ENCODE data around the gene PRDX1.

PRDX1 gene

DNA sequence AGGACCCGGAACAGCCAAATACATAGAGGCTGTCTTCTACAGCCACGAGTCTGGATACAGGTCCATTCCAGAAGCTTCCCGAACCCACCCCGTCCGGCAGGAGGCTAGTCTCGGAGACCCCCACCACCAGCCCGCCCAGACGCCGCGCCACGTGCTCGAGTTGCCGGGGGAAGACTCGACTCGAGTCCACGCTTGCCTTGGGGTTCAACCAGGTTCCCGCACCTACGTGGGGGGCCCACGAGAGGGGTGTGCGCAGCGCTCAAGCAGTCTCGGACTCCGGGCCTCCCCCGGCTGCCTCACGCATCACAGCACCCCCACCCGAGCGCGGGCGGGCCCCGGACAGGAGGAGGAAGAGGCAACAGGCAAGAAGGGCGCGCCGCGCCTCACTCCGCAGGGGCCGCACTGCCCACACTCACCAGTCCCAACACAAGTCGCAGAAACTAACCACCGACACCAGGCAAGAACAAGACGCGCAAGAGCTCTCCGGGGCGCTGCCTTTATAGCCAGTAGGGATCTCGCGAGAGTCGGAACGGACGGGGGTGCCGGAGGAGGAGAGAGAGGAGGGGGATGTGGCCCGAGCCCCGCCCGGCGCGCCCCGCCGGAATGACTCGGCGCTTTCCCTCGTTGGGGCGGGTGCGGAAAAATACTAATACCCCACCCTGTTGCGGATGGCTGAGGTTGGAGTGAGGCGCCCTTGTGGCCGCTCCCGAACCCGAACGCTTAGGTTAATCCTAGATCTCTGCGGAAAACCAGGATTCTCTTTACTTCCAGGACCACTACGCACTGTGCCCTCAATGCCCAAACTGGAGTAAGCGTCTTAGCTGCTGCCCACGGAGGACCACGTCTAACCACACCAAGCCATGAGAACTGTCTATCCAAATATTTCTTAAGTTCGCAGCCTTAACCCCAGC is at the start of gene PRDX1:
PRDX1 (minus strand) TSS at position 472 of the 911 bp plus-strand sequence. CDS start 2,841 bp downstream, outside the sequence.
- Histone ChIP-seq H3K9ac (peak within 1 kb of the TSS; percentile 95 to 100 (median 98)), H4K20me1 (peaks cover 43 to 50% (median 49%) of the 10 kb centered on the region in 11 experiments), H3K27ac (peak within 1 kb of the TSS; percentile 89 to 99 (median 97)), H3K4me2 (peak within 1 kb of the TSS; percentile 86 to 98 (median 93)), H3K4me3 (peak within 1 kb of the TSS; percentile 86 to 100 (median 98)), H3K4me1 (peaks cover 58 to 73% (median 68%) of the 10 kb centered on the region in 10 experiments), H3K27me3 (no peaks in the 10 kb centered on the region), H3K9me3 (replicated peaks in 1 of 11) (no peaks in the 10 kb centered on the region), H3K36me3 (peaks cover 22 to 32% (median 31%) of the 10 kb centered on the region in 11 experiments)
- no peak for TF ChIP-seq Cebpa-rat (IDR thresholded peaks at IDR 0.05)

DNA sequence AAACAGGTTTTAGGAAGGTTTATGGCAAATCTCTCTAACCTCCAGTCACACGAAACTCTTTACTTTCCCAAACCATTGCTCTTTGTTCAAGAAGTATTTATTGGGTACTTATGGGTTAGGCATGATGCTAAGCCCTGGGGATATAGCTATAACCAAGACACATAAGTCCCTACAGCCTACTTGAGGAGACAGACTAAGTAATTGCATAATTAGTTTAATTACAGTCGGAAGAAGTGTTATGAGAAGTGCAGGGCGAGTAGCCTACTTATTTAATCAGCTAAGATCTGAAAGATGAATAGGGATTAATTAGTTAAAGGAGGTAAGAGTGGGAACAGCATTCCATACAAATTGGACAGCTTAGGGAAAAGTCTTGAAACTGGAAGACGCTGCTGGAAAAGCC is 48.9 kb upstream of the PRDX1 start:
- no peaks in the 10 kb centered on the region for H3K9me3 ChIP-seq (replicated peaks in 1 of 11)
- H3K4me1 ChIP-seq = peaks cover 9 to 46% (median 27%) of the 10 kb centered on the region in 10 experiments
- peak overlapping the region in 2 of 11 experiments; percentile 9 to 10; a peak in 1 of 22 replicates for H3K27ac ChIP-seq
- H3K4me3 ChIP-seq = no peak overlapping the region
- no peak overlapping the region for H3K4me2 ChIP-seq
- 0 out of 22 replicates have a peak overlapping the region, but pooled peaks of 2 of the 11 experiments have one; percentile 14 to 15 for H3K9ac ChIP-seq
- TF ChIP-seq Cebpa-rat (IDR thresholded peaks at IDR 0.05) = no peak
- H3K27me3 ChIP-seq = no peaks in the 10 kb centered on the region
- peaks cover 16 to 69% (median 34%) of the 10 kb centered on the region in 11 experiments; a peak in 20 of 22 replicates for H4K20me1 ChIP-seq
- peaks cover 56 to 86% (median 64%) of the 10 kb centered on the region in 11 experiments for H3K36me3 ChIP-seq

DNA sequence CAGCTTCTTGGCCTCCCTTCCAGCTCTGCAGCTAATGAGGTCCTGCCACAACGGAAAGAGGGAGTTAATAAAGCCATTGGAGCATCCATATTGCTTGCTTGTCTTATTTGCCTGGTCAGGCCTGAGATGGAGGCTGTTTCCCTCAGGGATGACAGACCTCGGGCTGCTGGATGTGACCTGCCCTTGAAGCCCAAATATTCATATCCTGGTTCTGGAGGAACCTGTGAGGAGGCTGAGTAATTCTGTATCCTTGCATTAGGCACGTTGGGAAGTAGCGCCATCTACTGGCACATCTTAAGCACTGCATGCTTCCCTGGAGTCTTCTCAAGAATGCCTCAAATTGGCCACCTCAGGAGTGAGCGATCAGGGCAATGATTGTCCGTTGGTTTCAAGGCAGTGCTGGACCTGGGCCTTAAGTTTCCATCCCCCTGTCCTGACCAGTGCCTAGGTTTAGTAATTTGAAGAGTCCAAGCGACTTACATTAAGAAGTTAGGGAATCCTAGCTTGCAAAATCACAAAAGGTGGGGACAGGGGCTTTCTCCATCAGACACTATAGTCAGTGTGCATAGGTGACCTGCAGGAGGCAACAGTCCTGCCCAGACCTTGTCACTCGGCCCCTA is 48.4 kb upstream of the PRDX1 start:
- H3K36me3 ChIP-seq = peaks cover 62 to 91% (median 70%) of the 10 kb centered on the region in 11 experiments
- H3K4me1 ChIP-seq = peaks cover 3 to 41% (median 23%) of the 10 kb centered on the region in 10 experiments
- no peak overlapping the region for H3K4me2 ChIP-seq
- H3K27ac ChIP-seq = peak overlapping the region in 1 of 11 experiments; percentile 27; a peak in 1 of 22 replicates
- peaks cover 16 to 75% (median 39%) of the 10 kb centered on the region in 11 experiments; a peak in 20 of 22 replicates for H4K20me1 ChIP-seq
- no peak for TF ChIP-seq Cebpa-rat (IDR thresholded peaks at IDR 0.05)
- no peak overlapping the region for H3K4me3 ChIP-seq
- H3K9ac ChIP-seq = peak overlapping the region in 3 of 11 experiments; percentile 3 to 14 (median 13); a peak in 2 of 22 replicates
- H3K27me3 ChIP-seq = no peaks in the 10 kb centered on the region
- H3K9me3 ChIP-seq (replicated peaks in 1 of 11) = no peaks in the 10 kb centered on the region

DNA sequence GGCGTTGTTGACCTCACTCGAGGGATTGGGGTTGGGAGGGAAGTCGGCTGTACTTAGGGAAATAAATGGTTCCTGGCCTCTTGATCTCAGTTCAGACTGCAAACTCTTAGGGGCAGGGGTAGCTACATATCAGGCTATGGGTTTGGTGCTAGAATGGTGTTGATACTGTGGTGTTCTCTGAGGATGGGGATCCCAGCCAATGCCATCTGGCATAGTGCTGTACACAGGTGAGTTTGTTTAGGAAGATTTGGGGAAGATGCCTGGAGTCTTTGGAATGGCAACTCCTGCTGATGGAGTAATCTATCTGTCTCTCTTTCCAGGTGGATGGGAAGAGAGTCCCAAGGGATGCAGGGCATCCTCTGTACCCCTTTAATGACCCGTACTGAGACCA is 47.9 kb upstream of the PRDX1 start:
- H3K4me1 ChIP-seq = peaks cover 0 to 38% (median 18%) of the 10 kb centered on the region in 10 experiments; a peak in 17 of 20 replicates
- no peak for TF ChIP-seq Cebpa-rat (IDR thresholded peaks at IDR 0.05)
- H3K9ac ChIP-seq = peak overlapping the region in 2 of 11 experiments; percentile 3 to 13; a peak in 2 of 22 replicates
- H4K20me1 ChIP-seq = peaks cover 16 to 77% (median 39%) of the 10 kb centered on the region in 11 experiments; a peak in 20 of 22 replicates
- H3K4me3 ChIP-seq = no peak overlapping the region
- H3K9me3 ChIP-seq (replicated peaks in 1 of 11) = no peaks in the 10 kb centered on the region
- H3K4me2 ChIP-seq = no peak overlapping the region
- H3K27me3 ChIP-seq = no peaks in the 10 kb centered on the region
- H3K27ac ChIP-seq = peak overlapping the region in 2 of 11 experiments; percentile 11 to 27; a peak in 1 of 22 replicates
- peaks cover 62 to 92% (median 72%) of the 10 kb centered on the region in 11 experiments for H3K36me3 ChIP-seq

DNA sequence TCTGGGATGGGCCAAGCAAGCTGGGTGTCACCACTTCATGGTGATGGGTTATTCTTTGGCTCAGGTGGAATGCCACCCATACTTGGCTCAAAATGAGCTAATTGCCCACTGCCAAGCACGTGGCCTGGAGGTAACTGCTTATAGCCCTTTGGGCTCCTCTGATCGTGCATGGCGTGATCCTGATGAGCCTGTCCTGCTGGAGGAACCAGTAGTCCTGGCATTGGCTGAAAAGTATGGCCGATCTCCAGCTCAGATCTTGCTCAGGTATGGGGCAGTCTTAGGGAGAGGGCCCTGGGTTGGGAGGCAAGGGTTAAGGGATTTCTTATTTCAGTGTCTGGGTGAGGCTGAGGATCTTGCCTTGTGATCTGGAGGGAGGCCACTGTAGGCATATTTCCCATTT is 46.7 kb upstream of the PRDX1 start:
- no peak overlapping the region; a peak in 1 of 22 replicates for H3K9ac ChIP-seq
- peak overlapping the region in 2 of 11 experiments; percentile 3 to 10; a peak in 2 of 22 replicates for H3K27ac ChIP-seq
- peaks cover 0 to 32% (median 8%) of the 10 kb centered on the region in 10 experiments; a peak in 13 of 20 replicates for H3K4me1 ChIP-seq
- TF ChIP-seq Cebpa-rat (IDR thresholded peaks at IDR 0.05) = no peak
- no peak overlapping the region for H3K4me3 ChIP-seq
- H3K9me3 ChIP-seq (replicated peaks in 1 of 11) = no peaks in the 10 kb centered on the region
- H3K36me3 ChIP-seq = peaks cover 74 to 92% (median 83%) of the 10 kb centered on the region in 11 experiments
- no peaks in the 10 kb centered on the region for H3K27me3 ChIP-seq
- H4K20me1 ChIP-seq = peaks cover 21 to 89% (median 49%) of the 10 kb centered on the region in 11 experiments; a peak in 20 of 22 replicates
- no peak overlapping the region for H3K4me2 ChIP-seq

DNA sequence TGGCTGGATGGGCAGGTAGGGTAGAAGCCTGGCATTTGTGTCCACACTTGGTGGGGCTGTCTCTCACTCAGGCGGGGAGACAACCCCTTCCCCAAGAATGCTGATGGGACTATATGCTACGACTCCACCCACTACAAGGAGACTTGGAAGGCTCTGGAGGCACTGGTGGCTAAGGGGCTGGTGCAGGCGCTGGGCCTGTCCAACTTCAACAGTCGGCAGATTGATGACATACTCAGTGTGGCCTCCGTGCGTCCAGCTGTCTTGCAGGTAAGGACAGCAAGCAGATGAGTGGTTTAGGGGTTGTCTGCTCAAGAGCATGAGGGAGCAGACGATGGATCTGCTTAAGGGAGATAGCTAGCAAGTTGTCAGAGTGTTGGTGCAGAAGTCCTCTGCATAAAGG is 46.2 kb upstream of the PRDX1 start:
- Histone ChIP-seq H3K4me3 (no peak overlapping the region), H3K9ac (no peak overlapping the region; a peak in 1 of 22 replicates), H4K20me1 (peaks cover 21 to 89% (median 49%) of the 10 kb centered on the region in 11 experiments; a peak in 20 of 22 replicates), H3K4me2 (no peak overlapping the region), H3K4me1 (peaks cover 0 to 32% (median 8%) of the 10 kb centered on the region in 10 experiments; a peak in 13 of 20 replicates), H3K36me3 (peaks cover 78 to 96% (median 88%) of the 10 kb centered on the region in 11 experiments), H3K9me3 (replicated peaks in 1 of 11) (no peaks in the 10 kb centered on the region), H3K27ac (peak overlapping the region in 1 of 11 experiments; percentile 3; a peak in 1 of 22 replicates), H3K27me3 (no peaks in the 10 kb centered on the region)
- TF ChIP-seq Cebpa-rat (IDR thresholded peaks at IDR 0.05) = no peak

DNA sequence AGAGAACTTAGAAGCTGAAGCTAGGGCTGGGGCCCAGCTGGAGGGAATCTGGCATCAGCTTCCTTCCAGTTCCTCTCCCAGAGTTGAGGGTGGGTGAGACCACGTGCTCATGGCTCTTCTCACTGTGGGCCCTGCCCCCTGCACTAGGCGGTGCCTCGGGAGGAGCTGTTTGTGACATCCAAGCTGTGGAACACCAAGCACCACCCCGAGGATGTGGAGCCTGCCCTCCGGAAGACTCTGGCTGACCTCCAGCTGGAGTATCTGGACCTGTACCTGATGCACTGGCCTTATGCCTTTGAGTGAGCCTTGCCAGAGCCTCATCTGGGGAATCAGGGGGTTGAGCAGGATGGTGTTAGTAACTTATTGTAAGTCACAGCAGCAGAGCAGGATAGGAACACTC is 45.0 kb upstream of the PRDX1 start:
- Histone ChIP-seq H3K36me3 (peaks cover 90 to 98% (median 96%) of the 10 kb centered on the region in 11 experiments), H3K4me1 (peaks cover 0 to 30% (median 8%) of the 10 kb centered on the region in 10 experiments; a peak in 13 of 20 replicates), H3K4me2 (peak overlapping the region in 2 of 11 experiments; percentile 0 to 40; a peak in 1 of 22 replicates), H3K27me3 (no peaks in the 10 kb centered on the region), H4K20me1 (peaks cover 24 to 96% (median 56%) of the 10 kb centered on the region in 11 experiments; a peak in 20 of 22 replicates), H3K27ac (peak overlapping the region in 6 of 11 experiments; percentile 2 to 46 (median 18); a peak in 4 of 22 replicates), H3K9ac (peak overlapping the region in 7 of 11 experiments; percentile 3 to 49 (median 33); a peak in 10 of 22 replicates), H3K4me3 (no peak overlapping the region), H3K9me3 (replicated peaks in 1 of 11) (no peaks in the 10 kb centered on the region)
- TF ChIP-seq Cebpa-rat (IDR thresholded peaks at IDR 0.05) = no peak

DNA sequence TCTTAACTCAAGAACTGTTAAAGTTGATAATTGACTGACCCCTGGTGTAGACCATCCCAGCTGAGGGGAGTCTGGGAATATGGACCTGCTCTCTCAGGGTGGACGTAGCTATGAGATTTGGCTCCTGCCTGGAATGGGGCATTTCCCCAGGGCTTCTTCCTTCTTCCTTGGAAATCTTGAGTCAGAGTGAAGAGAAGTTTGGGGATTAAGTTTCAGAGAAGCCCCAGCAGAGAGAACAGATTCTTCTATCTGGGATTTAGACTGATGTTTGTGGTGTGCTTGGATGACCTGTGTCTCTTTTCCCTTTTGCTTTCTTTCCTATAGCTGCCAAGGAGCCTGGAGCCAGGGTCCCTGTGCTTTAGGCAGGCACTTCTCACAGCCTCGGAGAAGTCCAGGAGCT is 42.2 kb upstream of the PRDX1 start:
- Histone ChIP-seq H3K4me2 (no peak overlapping the region), H3K27ac (peak overlapping the region in 5 of 11 experiments; percentile 8 to 32 (median 19); a peak in 3 of 22 replicates), H3K27me3 (no peaks in the 10 kb centered on the region), H3K36me3 (peaks cover 93 to 98% (median 96%) of the 10 kb centered on the region in 11 experiments), H3K4me3 (no peak overlapping the region), H4K20me1 (peaks cover 30 to 98% (median 65%) of the 10 kb centered on the region in 11 experiments; a peak in 20 of 22 replicates), H3K9me3 (replicated peaks in 1 of 11) (no peaks in the 10 kb centered on the region), H3K4me1 (peaks cover 5 to 41% (median 7%) of the 10 kb centered on the region in 10 experiments; a peak in 14 of 20 replicates), H3K9ac (peak overlapping the region in 7 of 11 experiments; percentile 2 to 35 (median 20); a peak in 4 of 22 replicates)
- TF ChIP-seq Cebpa-rat (IDR thresholded peaks at IDR 0.05) = no peak
